HepG2 (cell line): ENCODE measurements around the gene PFKP. TPM values are rescaled to one million over a fixed set of nuclear protein-coding genes. Genes with fewer than 3 reads are reported as not detected.

Experiments used
- AGO2 ChIP-seq: fragments of 200-400 bp; formaldehyde crosslinking; optimal IDR thresholded peaks from 2 replicates; pipeline ENCODE3; 2017; ENCODE audit warnings: mild to moderate bottlenecking, low read depth, low read length, moderate library complexity
- KDM1A ChIP-seq: IDR thresholded peaks from 2 replicates; pipeline ENCODE4 v1.6.1; 2016; ENCODE audit warnings: missing compliant biosample characterization
- MAFK ChIP-seq, 2 experiments: IDR thresholded peaks in 1 of 2; conservative IDR thresholded peaks in 1 of 2; 2 replicates each; pipeline ENCODE4 v1.6.1; 2011; ENCODE audit warnings: improper control_type of control experiment in 2 of 2, low read length in 2 of 2
- MXD4 ChIP-seq: IDR thresholded peaks from 2 replicates; pipeline ENCODE4 v1.6.1; 2016; ENCODE audit warnings: mild to moderate bottlenecking, missing biosample characterization, missing genetic modification reagents
- MYC ChIP-seq: sonication (generic); formaldehyde crosslinking; IDR thresholded peaks from 2 replicates; pipeline ENCODE4 v1.9.0; 2021; ENCODE audit warnings: missing genetic modification reagents, borderline replicate concordance
- NFE2 ChIP-seq: sonication (generic); formaldehyde crosslinking; IDR thresholded peaks from 2 replicates; pipeline ENCODE4 v1.4.0; 2020; ENCODE audit warnings: missing genetic modification reagents
- NR0B2 ChIP-seq: sonication (generic); formaldehyde crosslinking; IDR thresholded peaks from 2 replicates; pipeline ENCODE4 v1.4.0; 2020; ENCODE audit warnings: mild to moderate bottlenecking, missing genetic modification reagents
- PRPF4 ChIP-seq: fragments of 200-400 bp; formaldehyde crosslinking; IDR thresholded peaks from 2 replicates; pipeline ENCODE4 v1.6.1; 2016; ENCODE audit warnings: low read length, low read depth; ENCODE audit not compliant: poor library complexity, severe bottlenecking
- YEATS2 ChIP-seq: sonication (generic); formaldehyde crosslinking; IDR thresholded peaks from 2 replicates; pipeline ENCODE4 v1.4.0; 2020; ENCODE audit warnings: missing genetic modification reagents, borderline replicate concordance
- ZMYM2 ChIP-seq: sonication (generic); formaldehyde crosslinking; IDR thresholded peaks from 2 replicates; pipeline ENCODE4 v1.8.0; 2022; ENCODE audit warnings: mild to moderate bottlenecking, missing genetic modification reagents
- ZZZ3 ChIP-seq: sonication (generic); formaldehyde crosslinking; IDR thresholded peaks from 2 replicates; pipeline ENCODE4 v1.4.0; 2020; ENCODE audit warnings: missing genetic modification reagents, mild to moderate bottlenecking, borderline replicate concordance
- polyA plus RNA-seq, 8 experiments: library from polyadenylated mRNA; depleted of rRNA in 3 of 8; stranded (reverse) in 7 of 8; unstranded in 1 of 8; fragments of >200 nt; fragmentation: Illumina TruSeq in 4 of 8; extraction: Trizol in 4 of 8; gene quantifications; 2 replicates each; pipeline versions ENCODE4 v1.2.1 to v1.2.3, GENCODE V29; 2011 to 2016; ENCODE audit warnings: low read depth in 4 of 8, missing spikeins in 1 of 8, mixed read lengths in 1 of 8; ENCODE audit not compliant: insufficient read depth in 1 of 8
- total RNA-seq, 5 experiments: library from RNA; depleted of rRNA; stranded (reverse); fragments of >200 nt; fragmentation: Illumina TruSeq; extraction: Trizol; gene quantifications; 2 replicates each; pipeline ENCODE4 v1.2.3, GENCODE V29; 2016; ENCODE audit warnings: low read depth in 1 of 5
- TF ChIP-seq, protein P1 (sequence below): sonication (generic); formaldehyde crosslinking; IDR thresholded peaks from 2 replicates; pipeline ENCODE4 v1.4.0; 2020; ENCODE audit warnings: missing genetic modification reagents, borderline replicate concordance
- TF ChIP-seq, protein P2 (sequence below): sonication (generic); formaldehyde crosslinking; conservative IDR thresholded peaks from 2 replicates; pipeline ENCODE4 v1.4.0; 2020; ENCODE audit warnings: missing genetic modification reagents
- TF ChIP-seq, protein P3 (sequence below): sonication (generic); formaldehyde crosslinking; IDR thresholded peaks from 2 replicates; pipeline ENCODE4 v1.5.1; 2020; ENCODE audit warnings: missing genetic modification reagents, mild to moderate bottlenecking, borderline replicate concordance
- TF ChIP-seq, protein P4 (sequence below): sonication (generic); formaldehyde crosslinking; IDR thresholded peaks from 2 replicates; pipeline ENCODE4 v1.9.0; 2021; ENCODE audit warnings: missing genetic modification reagents, borderline replicate concordance
- TF ChIP-seq, protein P5 (sequence below): sonication (generic); formaldehyde crosslinking; IDR thresholded peaks from 2 replicates; pipeline ENCODE4 v1.5.0; 2020; ENCODE audit warnings: mild to moderate bottlenecking, missing genetic modification reagents, borderline replicate concordance

Gene PFKP
- total and polyA plus RNA-seq, 2 of the 13 experiments (the other 11 are each of a cell fraction or from before 2014, with no cell fraction given) = 0.80 to 2.4 TPM

- TF ChIP-seq YEATS2 (CRISPR knock-in tag) = peak; percentile 37; the same call in 1 of the 2 replicates
- TF ChIP-seq PRPF4 = no peak
- 0 out of 2 replicates have a peak, but pooled peaks have one; percentile 67 for TF ChIP-seq MXD4 (CRISPR knock-in tag)
- TF ChIP-seq, protein P1, sequence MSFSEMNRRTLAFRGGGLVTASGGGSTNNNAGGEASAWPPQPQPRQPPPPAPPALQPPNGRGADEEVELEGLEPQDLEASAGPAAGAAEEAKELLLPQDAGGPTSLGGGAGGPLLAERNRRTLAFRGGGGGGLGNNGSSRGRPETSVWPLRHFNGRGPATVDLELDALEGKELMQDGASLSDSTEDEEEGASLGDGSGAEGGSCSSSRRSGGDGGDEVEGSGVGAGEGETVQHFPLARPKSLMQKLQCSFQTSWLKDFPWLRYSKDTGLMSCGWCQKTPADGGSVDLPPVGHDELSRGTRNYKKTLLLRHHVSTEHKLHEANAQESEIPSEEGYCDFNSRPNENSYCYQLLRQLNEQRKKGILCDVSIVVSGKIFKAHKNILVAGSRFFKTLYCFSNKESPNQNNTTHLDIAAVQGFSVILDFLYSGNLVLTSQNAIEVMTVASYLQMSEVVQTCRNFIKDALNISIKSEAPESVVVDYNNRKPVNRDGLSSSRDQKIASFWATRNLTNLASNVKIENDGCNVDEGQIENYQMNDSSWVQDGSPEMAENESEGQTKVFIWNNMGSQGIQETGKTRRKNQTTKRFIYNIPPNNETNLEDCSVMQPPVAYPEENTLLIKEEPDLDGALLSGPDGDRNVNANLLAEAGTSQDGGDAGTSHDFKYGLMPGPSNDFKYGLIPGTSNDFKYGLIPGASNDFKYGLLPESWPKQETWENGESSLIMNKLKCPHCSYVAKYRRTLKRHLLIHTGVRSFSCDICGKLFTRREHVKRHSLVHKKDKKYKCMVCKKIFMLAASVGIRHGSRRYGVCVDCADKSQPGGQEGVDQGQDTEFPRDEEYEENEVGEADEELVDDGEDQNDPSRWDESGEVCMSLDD = no peak
- TF ChIP-seq, protein P2, sequence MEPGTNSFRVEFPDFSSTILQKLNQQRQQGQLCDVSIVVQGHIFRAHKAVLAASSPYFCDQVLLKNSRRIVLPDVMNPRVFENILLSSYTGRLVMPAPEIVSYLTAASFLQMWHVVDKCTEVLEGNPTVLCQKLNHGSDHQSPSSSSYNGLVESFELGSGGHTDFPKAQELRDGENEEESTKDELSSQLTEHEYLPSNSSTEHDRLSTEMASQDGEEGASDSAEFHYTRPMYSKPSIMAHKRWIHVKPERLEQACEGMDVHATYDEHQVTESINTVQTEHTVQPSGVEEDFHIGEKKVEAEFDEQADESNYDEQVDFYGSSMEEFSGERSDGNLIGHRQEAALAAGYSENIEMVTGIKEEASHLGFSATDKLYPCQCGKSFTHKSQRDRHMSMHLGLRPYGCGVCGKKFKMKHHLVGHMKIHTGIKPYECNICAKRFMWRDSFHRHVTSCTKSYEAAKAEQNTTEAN (CRISPR knock-in tag) = peak; percentile 64; the same call in 1 of the 2 replicates
- TF ChIP-seq NR0B2 (CRISPR knock-in tag) = peak; percentile 81
- TF ChIP-seq, protein P3, sequence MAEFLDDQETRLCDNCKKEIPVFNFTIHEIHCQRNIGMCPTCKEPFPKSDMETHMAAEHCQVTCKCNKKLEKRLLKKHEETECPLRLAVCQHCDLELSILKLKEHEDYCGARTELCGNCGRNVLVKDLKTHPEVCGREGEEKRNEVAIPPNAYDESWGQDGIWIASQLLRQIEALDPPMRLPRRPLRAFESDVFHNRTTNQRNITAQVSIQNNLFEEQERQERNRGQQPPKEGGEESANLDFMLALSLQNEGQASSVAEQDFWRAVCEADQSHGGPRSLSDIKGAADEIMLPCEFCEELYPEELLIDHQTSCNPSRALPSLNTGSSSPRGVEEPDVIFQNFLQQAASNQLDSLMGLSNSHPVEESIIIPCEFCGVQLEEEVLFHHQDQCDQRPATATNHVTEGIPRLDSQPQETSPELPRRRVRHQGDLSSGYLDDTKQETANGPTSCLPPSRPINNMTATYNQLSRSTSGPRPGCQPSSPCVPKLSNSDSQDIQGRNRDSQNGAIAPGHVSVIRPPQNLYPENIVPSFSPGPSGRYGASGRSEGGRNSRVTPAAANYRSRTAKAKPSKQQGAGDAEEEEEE (CRISPR knock-in tag) = no peak
- peak; percentile 88; the same call in 1 of the 2 replicates for TF ChIP-seq MYC (CRISPR knock-in tag)
- peak; percentile 52; the same call in 1 of the 2 replicates for TF ChIP-seq ZZZ3 (CRISPR knock-in tag)
- TF ChIP-seq AGO2 = peak; percentile 73
- TF ChIP-seq MAFK (conservative IDR thresholded peaks at IDR 0.05 in 1 of 2, IDR thresholded peaks at IDR 0.05 in 1 of 2; ENCODE audit: low read length in 2 of 2) = no peak
- no peak for TF ChIP-seq ZMYM2 (CRISPR knock-in tag)
- TF ChIP-seq KDM1A (CRISPR knock-in tag) = no peak
- TF ChIP-seq, protein P4, sequence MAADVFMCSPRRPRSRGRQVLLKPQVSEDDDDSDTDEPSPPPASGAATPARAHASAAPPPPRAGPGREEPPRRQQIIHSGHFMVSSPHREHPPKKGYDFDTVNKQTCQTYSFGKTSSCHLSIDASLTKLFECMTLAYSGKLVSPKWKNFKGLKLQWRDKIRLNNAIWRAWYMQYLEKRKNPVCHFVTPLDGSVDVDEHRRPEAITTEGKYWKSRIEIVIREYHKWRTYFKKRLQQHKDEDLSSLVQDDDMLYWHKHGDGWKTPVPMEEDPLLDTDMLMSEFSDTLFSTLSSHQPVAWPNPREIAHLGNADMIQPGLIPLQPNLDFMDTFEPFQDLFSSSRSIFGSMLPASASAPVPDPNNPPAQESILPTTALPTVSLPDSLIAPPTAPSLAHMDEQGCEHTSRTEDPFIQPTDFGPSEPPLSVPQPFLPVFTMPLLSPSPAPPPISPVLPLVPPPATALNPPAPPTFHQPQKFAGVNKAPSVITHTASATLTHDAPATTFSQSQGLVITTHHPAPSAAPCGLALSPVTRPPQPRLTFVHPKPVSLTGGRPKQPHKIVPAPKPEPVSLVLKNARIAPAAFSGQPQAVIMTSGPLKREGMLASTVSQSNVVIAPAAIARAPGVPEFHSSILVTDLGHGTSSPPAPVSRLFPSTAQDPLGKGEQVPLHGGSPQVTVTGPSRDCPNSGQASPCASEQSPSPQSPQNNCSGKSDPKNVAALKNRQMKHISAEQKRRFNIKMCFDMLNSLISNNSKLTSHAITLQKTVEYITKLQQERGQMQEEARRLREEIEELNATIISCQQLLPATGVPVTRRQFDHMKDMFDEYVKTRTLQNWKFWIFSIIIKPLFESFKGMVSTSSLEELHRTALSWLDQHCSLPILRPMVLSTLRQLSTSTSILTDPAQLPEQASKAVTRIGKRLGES (CRISPR knock-in tag) = no peak
- TF ChIP-seq NFE2 (CRISPR knock-in tag) = no peak
- TF ChIP-seq, protein P5, sequence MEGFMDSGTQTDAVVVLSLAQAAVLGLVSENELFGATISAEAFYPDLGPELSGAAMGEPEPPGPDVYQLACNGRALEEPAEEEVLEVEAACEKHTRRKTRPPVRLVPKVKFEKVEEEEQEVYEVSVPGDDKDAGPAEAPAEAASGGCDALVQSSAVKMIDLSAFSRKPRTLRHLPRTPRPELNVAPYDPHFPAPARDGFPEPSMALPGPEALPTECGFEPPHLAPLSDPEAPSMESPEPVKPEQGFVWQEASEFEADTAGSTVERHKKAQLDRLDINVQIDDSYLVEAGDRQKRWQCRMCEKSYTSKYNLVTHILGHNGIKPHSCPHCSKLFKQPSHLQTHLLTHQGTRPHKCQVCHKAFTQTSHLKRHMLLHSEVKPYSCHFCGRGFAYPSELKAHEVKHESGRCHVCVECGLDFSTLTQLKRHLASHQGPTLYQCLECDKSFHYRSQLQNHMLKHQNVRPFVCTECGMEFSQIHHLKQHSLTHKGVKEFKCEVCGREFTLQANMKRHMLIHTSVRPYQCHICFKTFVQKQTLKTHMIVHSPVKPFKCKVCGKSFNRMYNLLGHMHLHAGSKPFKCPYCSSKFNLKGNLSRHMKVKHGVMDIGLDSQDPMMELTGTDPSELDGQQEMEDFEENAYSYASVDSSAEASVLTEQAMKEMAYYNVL = no peak
Measured at GRCh38 chr10:3172446-3173170, 105.3 kb downstream of the PFKP start, which contains the start of gene PITRM1 (continued).
